H1 (cell line): ENCODE measurements around the gene GFRA4. TPM values are rescaled to one million over a fixed set of nuclear protein-coding genes. Genes with fewer than 3 reads are reported as not detected.
A peak's percentile ranks its signal among the peaks of the same experiment; 100 is the strongest.

Experiments
- CTCF ChIA-PET: fragments of 300-600 bp; sonication (Branson Sonifier 250); formaldehyde crosslinking; loops from one replicate; lab custom pipeline; 2021; ENCODE audit not compliant: partially characterized antibody; lab: Charles Lee
- POLR2A ChIA-PET: fragments of 300-600 bp; sonication (Branson Sonifier 250); formaldehyde crosslinking; loops from one replicate; lab custom pipeline; 2021; ENCODE audit warnings: inconsistent platforms; ENCODE audit not compliant: partially characterized antibody; lab: Charles Lee
- DNase-seq, 2 experiments: peaks; one replicate each; pipeline versions ENCODE4 v3.0.0 to v3.0.0-alpha.2; 2010 to 2022; ENCODE audit warnings: low spot score in 2 of 2, low read depth in 1 of 2, mixed read lengths in 1 of 2
- FAIRE-seq: peaks from 2 replicates; lab custom pipeline; 2011; peaks lifted over from hg19 to GRCh38; lab: Jason Lieb, UNC
- H2AFZ ChIP-seq: 2 replicates; pipeline ENCODE4 v1.8.1; 2012; ENCODE audit warnings: low read length, inconsistent platforms
- H2AK5ac ChIP-seq: 2 replicates; pipeline ENCODE4 v1.6.1; 2013; ENCODE audit warnings: low read depth, low read length
- H2BK120ac ChIP-seq: replicated peaks from 2 replicates; pipeline ENCODE3; 2013; ENCODE audit warnings: low read depth, low read length, inconsistent platforms
- H2BK12ac ChIP-seq: 2 replicates; pipeline ENCODE4 v1.6.1; 2013; ENCODE audit warnings: low read depth, low read length
- H2BK15ac ChIP-seq: 2 replicates; pipeline ENCODE4 v1.6.1; 2013; ENCODE audit warnings: low read length
- H2BK20ac ChIP-seq: 2 replicates; pipeline ENCODE4 v1.6.1; 2013; ENCODE audit warnings: low read length
- H2BK5ac ChIP-seq: 2 replicates; pipeline ENCODE4 v1.6.1; 2013; ENCODE audit warnings: low read depth, low read length
- H3K14ac ChIP-seq: 2 replicates; pipeline ENCODE4 v1.6.1; 2013; ENCODE audit warnings: inconsistent platforms; ENCODE audit not compliant: insufficient read length
- H3K18ac ChIP-seq: 2 replicates; pipeline ENCODE4 v1.6.1; 2013; ENCODE audit warnings: low read length; ENCODE audit errors: extremely low read depth
- H3K23ac ChIP-seq: 2 replicates; pipeline ENCODE4 v1.6.1; 2013; ENCODE audit warnings: inconsistent platforms; ENCODE audit not compliant: insufficient read length
- H3K23me2 ChIP-seq: 2 replicates; pipeline ENCODE4 v1.6.1; 2013; ENCODE audit warnings: low read depth, low read length
- H3K27ac ChIP-seq: 2 replicates; pipeline ENCODE4 v1.6.1; 2011; ENCODE audit warnings: low read depth, low read length, inconsistent platforms
- H3K27me3 ChIP-seq, 4 experiments: replicated peaks in 1 of 4; 1 replicate in 1 of 4; 2 replicates in 3 of 4; pipeline versions ENCODE4 v1.6.1 to v1.8.1; 2011 to 2013; ENCODE audit warnings: low read length in 3 of 4, mild to moderate bottlenecking in 3 of 4, inconsistent platforms in 2 of 4, mixed read lengths in 2 of 4, moderate library complexity in 1 of 4; ENCODE audit not compliant: control insufficient read depth in 3 of 4, insufficient read depth in 3 of 4; ENCODE audit errors: extremely low read depth in 1 of 4
- H3K36me3 ChIP-seq, 4 experiments: 2 replicates each; pipeline versions ENCODE4 v1.6.1 to v1.8.1; 2011 to 2013; ENCODE audit warnings: mild to moderate bottlenecking in 4 of 4, low read length in 3 of 4, moderate library complexity in 2 of 4, control low read depth in 1 of 4, inconsistent platforms in 1 of 4; ENCODE audit not compliant: insufficient read depth in 4 of 4, control insufficient read depth in 2 of 4
- H3K4ac ChIP-seq: replicated peaks from 2 replicates; pipeline ENCODE3; 2013; ENCODE audit warnings: low read length, low read depth, mixed read lengths, inconsistent platforms; ENCODE audit not compliant: insufficient read length
- H3K4me1 ChIP-seq, 4 experiments: replicated peaks in 1 of 4; 1 replicate in 1 of 4; 2 replicates in 3 of 4; pipeline versions ENCODE4 v1.6.1 to v1.8.1; 2011 to 2013; ENCODE audit warnings: low read length in 3 of 4, inconsistent platforms in 2 of 4, mixed read lengths in 1 of 4; ENCODE audit not compliant: insufficient read depth in 4 of 4, control insufficient read depth in 3 of 4
- H3K4me2 ChIP-seq, 2 experiments: 2 replicates each; pipeline versions ENCODE4 v1.6.1 to v1.8.1; 2011 to 2013; ENCODE audit warnings: low read depth in 2 of 2, low read length in 2 of 2, control low read depth in 1 of 2, inconsistent platforms in 1 of 2, mild to moderate bottlenecking in 1 of 2; ENCODE audit not compliant: insufficient read depth in 1 of 2
- H3K4me3 ChIP-seq, 4 experiments: fragments of 200-600, 300-600 bp in 1 of 4; sonication (generic), shearing (Covaris generic), sonication (Bioruptor Twin) in 1 of 4; 2 replicates each; pipeline versions ENCODE4 v1.5.1 to v1.8.1; 2011 to 2016; ENCODE audit warnings: low read length in 4 of 4, low read depth in 3 of 4, control low read depth in 2 of 4, inconsistent platforms in 2 of 4, mild to moderate bottlenecking in 2 of 4, mixed read lengths in 1 of 4, moderate library complexity in 1 of 4; ENCODE audit not compliant: insufficient read depth in 2 of 4; ENCODE audit errors: extremely low read depth in 1 of 4
- H3K56ac ChIP-seq: replicated peaks from 2 replicates; pipeline ENCODE3; 2013; ENCODE audit warnings: low read depth, mild to moderate bottlenecking, mixed read lengths, low read length, inconsistent platforms; ENCODE audit not compliant: insufficient read length
- H3K79me1 ChIP-seq: 2 replicates; pipeline ENCODE4 v1.6.1; 2013; ENCODE audit warnings: low read depth, low read length, control low read depth
- H3K79me2 ChIP-seq, 2 experiments: 2 replicates each; pipeline versions ENCODE4 v1.6.1 to v1.8.1; 2012 to 2013; ENCODE audit warnings: low read length in 2 of 2, mild to moderate bottlenecking in 2 of 2, inconsistent platforms in 1 of 2; ENCODE audit not compliant: insufficient read depth in 2 of 2, control insufficient read depth in 1 of 2
- H3K9ac ChIP-seq, 4 experiments: replicated peaks in 1 of 4; 1 replicate in 1 of 4; 2 replicates in 3 of 4; pipeline versions ENCODE4 v1.6.1 to v1.8.1; 2011 to 2013; ENCODE audit warnings: low read depth in 3 of 4, low read length in 3 of 4, control low read depth in 2 of 4, mild to moderate bottlenecking in 2 of 4, moderate library complexity in 2 of 4, inconsistent platforms in 1 of 4; ENCODE audit errors: extremely low read depth in 1 of 4
- H3K9me3 ChIP-seq, 2 experiments: 2 replicates each; pipeline versions ENCODE4 v1.6.1 to v1.8.1; 2012 to 2013; ENCODE audit warnings: mild to moderate bottlenecking in 2 of 2, moderate library complexity in 2 of 2, control low read depth in 1 of 2, inconsistent platforms in 1 of 2, low read depth in 1 of 2, low read length in 1 of 2, mixed read lengths in 1 of 2; ENCODE audit not compliant: insufficient read depth in 2 of 2
- H4K20me1 ChIP-seq, 2 experiments: replicated peaks in 1 of 2; 2 replicates each; pipeline versions ENCODE3 to v1.8.1; 2011 to 2013; ENCODE audit warnings: inconsistent platforms in 2 of 2, low read length in 2 of 2, mild to moderate bottlenecking in 1 of 2; ENCODE audit not compliant: insufficient read depth in 2 of 2, control insufficient read depth in 1 of 2
- H4K5ac ChIP-seq: 2 replicates; pipeline ENCODE4 v1.6.1; 2013; ENCODE audit warnings: low read length, low read depth, mixed read lengths, inconsistent platforms; ENCODE audit not compliant: insufficient read length
- H4K8ac ChIP-seq: 2 replicates; pipeline ENCODE4 v1.8.0; 2013; ENCODE audit warnings: mild to moderate bottlenecking, moderate library complexity, low read length, inconsistent platforms; ENCODE audit not compliant: insufficient read depth; ENCODE audit errors: extremely low read depth
- H4K91ac ChIP-seq: replicated peaks from 2 replicates; pipeline ENCODE3; 2013; ENCODE audit warnings: low read length, mixed read lengths, inconsistent platforms; ENCODE audit not compliant: insufficient read length
- BACH1 ChIP-seq: IDR thresholded peaks from 2 replicates; pipeline ENCODE4 v1.6.1; 2012; ENCODE audit warnings: low read length, improper control_type of control experiment
- CREB1 ChIP-seq: IDR thresholded peaks from 2 replicates; pipeline ENCODE4 v1.6.1; 2012; ENCODE audit warnings: inconsistent platforms
- CTCF ChIP-seq, 3 experiments: IDR thresholded peaks; 1 replicate in 2 of 3; 2 replicates in 1 of 3; pipeline versions ENCODE4 v1.5.1 to v1.6.1; 2011; ENCODE audit warnings: low read length in 3 of 3, mild to moderate bottlenecking in 3 of 3, inconsistent platforms in 2 of 3, low read depth in 1 of 3, moderate library complexity in 1 of 3; ENCODE audit not compliant: insufficient read depth in 1 of 3; ENCODE audit errors: control extremely low read depth in 1 of 3
- EGR1 ChIP-seq: IDR thresholded peaks from 2 replicates; pipeline ENCODE4 v1.6.1; 2011; ENCODE audit warnings: low read depth, low read length, borderline replicate concordance
- FOSL1 ChIP-seq: IDR thresholded peaks from 2 replicates; pipeline ENCODE4 v1.6.1; 2011; ENCODE audit warnings: mild to moderate bottlenecking, low read depth, low read length, moderate library complexity; ENCODE audit not compliant: insufficient read depth
- POLR2A ChIP-seq, 2 experiments: IDR thresholded peaks; 1 replicate in 1 of 2; 2 replicates in 1 of 2; pipeline ENCODE4 v1.6.1; 2011; ENCODE audit warnings: low read depth in 2 of 2, low read length in 2 of 2, mild to moderate bottlenecking in 2 of 2; ENCODE audit errors: control extremely low read depth in 1 of 2
- RAD21 ChIP-seq, 2 experiments: IDR thresholded peaks in 1 of 2; conservative IDR thresholded peaks in 1 of 2; 2 replicates each; pipeline ENCODE4 v1.6.1; 2011; ENCODE audit warnings: low read depth in 2 of 2, low read length in 2 of 2, improper control_type of control experiment in 1 of 2, inconsistent platforms in 1 of 2, mild to moderate bottlenecking in 1 of 2, moderate library complexity in 1 of 2
- TAF7 ChIP-seq: optimal IDR thresholded peaks from 2 replicates; pipeline ENCODE3; 2011; ENCODE audit warnings: low read depth, mild to moderate bottlenecking, inconsistent platforms, low read length, moderate library complexity, borderline replicate concordance
- TCF12 ChIP-seq: IDR thresholded peaks from 2 replicates; pipeline ENCODE4 v1.6.1; 2011; ENCODE audit warnings: low read depth, mild to moderate bottlenecking, low read length
- WGBS, 2 experiments: shearing (Covaris generic) in 1 of 2; methylation state at CpG; one replicate each; pipeline versions ENCODE4 v1.1.6 to v1.1.7; 2013 to 2015; ENCODE audit warnings: low lambda C conversion rate in 2 of 2, mixed read lengths in 2 of 2, inconsistent platforms in 1 of 2, low coverage in 1 of 2, missing lambda C conversion rate in 1 of 2; ENCODE audit not compliant: insufficient replicate concordance in 2 of 2, insufficient coverage in 1 of 2, insufficient read length in 1 of 2; ENCODE audit errors: extremely low coverage in 1 of 2, missing lambda C conversion rate in 1 of 2; 5-methylcytosine and 5-hydroxymethylcytosine counted together
- polyA plus RNA-seq, 7 experiments: library from polyadenylated mRNA; depleted of rRNA in 3 of 7; stranded (reverse) in 5 of 7; unstranded in 2 of 7; fragments of >200 nt in 5 of 7; fragments of 200-250 nt in 2 of 7; gene quantifications; 1 replicate in 5 of 7; 2 replicates in 1 of 7; 4 replicates in 1 of 7; pipeline versions ENCODE4 v1.2.1 to v1.2.3, GENCODE V29; 2011 to 2013; ENCODE audit warnings: missing spikeins in 2 of 7, mixed read lengths in 2 of 7
- total RNA-seq: library from RNA; stranded (reverse); fragmentation: NEBNext Ultra II Directional; extraction: Animal tissue kit (Norgen Biotek cat#: 25700); gene quantifications from 2 replicates; pipeline ENCODE4 v1.2.1, GENCODE V29; 2021

GFRA4 gene
- total and polyA plus RNA-seq, 2 of the 8 experiments (the other 6 are each of a cell fraction or from before 2014, with no cell fraction given) = 0.05 TPM; not detected in 1

GRCh38 chr20:3710703-3711483 lies 47.7 kb upstream of the GFRA4 start:
- H3K23me2 ChIP-seq = peaks cover 4% of the 10 kb centered on the region; the same call in 1 of the 2 replicates
- CTCF ChIA-PET = interaction anchor here (0.6 to 42.0 kb wide), 28 partner anchors 9 to 363 kb away, joined by 3 to 1432 read pairs (median 6); partner anchors contain the start of genes ADAM33, ADISSP and HSPA12B
- H3K4me3 ChIP-seq = no peak overlapping the region
- H2BK5ac ChIP-seq = no peak overlapping the region
- H3K18ac ChIP-seq = no peak overlapping the region
- H3K9ac ChIP-seq = no peak overlapping the region
- no peak overlapping the region for H3K4ac ChIP-seq
- H2BK120ac ChIP-seq = no peak overlapping the region
- no peak overlapping the region for H2BK20ac ChIP-seq
- no peak overlapping the region for H2BK12ac ChIP-seq
- no peak overlapping the region for H3K27ac ChIP-seq
- H4K20me1 ChIP-seq = no peaks in the 10 kb centered on the region
- 0 out of 2 replicates have a peak overlapping the region, but pooled peaks have one; percentile 61 for H2AFZ ChIP-seq
- H2BK15ac ChIP-seq = no peak overlapping the region
- H3K9me3 ChIP-seq = no peaks in the 10 kb centered on the region
- no peak overlapping the region for H3K56ac ChIP-seq
- H3K79me1 ChIP-seq = no peaks in the 10 kb centered on the region
- H2AK5ac ChIP-seq = no peak overlapping the region
- no peak for FAIRE-seq
- no peak overlapping the region for H4K91ac ChIP-seq
- H3K79me2 ChIP-seq = no peaks in the 10 kb centered on the region
- H3K36me3 ChIP-seq = no peaks in the 10 kb centered on the region
- no peak overlapping the region for H3K14ac ChIP-seq
- peak; percentile 33 to 99 for DNase-seq
- POLR2A ChIA-PET = interaction anchor here (1.2 to 1.4 kb wide), 2 partner anchors 34 to 41 kb away, joined by 3 read pairs; no protein-coding TSS in a partner anchor
- H4K8ac ChIP-seq = no peak overlapping the region
- no peak overlapping the region for H4K5ac ChIP-seq
- no peaks in the 10 kb centered on the region for H3K4me1 ChIP-seq
- 46% methylated on average over 12 of the region's 18 CpGs; no CpG with 5 or more reads in 1 of the 2 experiments for WGBS, 2 experiments
- H3K4me2 ChIP-seq = peak overlapping the region in 1 of 2 experiments; percentile 10; a peak in 1 of 4 replicates
- H3K27me3 ChIP-seq = no peaks in the 10 kb centered on the region; a peak in 1 of 7 replicates
- no peak overlapping the region for H3K23ac ChIP-seq
- peak; percentile 88 to 93 for TF ChIP-seq RAD21 (IDR thresholded peaks at IDR 0.05 in 1 of 2, conservative IDR thresholded peaks at IDR 0.05 in 1 of 2; ENCODE audit: low read depth in 2 of 2, low read length in 2 of 2)
- TF ChIP-seq BACH1 = no peak
- no peak for TF ChIP-seq POLR2A (IDR thresholded peaks at IDR 0.05; ENCODE audit: control extremely low read depth in 1 of 2, low read depth in 2 of 2, low read length in 2 of 2)
- no peak for TF ChIP-seq EGR1
- TF ChIP-seq FOSL1 = no peak
- peak; percentile 65; the same call in 1 of the 2 replicates for TF ChIP-seq TCF12
- TF ChIP-seq CREB1 = peak; percentile 28; the same call in 1 of the 2 replicates
- TF ChIP-seq CTCF (IDR thresholded peaks at IDR 0.05; ENCODE audit: control extremely low read depth in 1 of 3, insufficient read depth in 1 of 3, low read depth in 1 of 3, low read length in 3 of 3) = peak; percentile 88 to 98 (median 91)
- no peak for TF ChIP-seq TAF7
